Skeletal muscle satellite cell (primary cell): ENCODE data around the gene GIMAP5. TPM values are rescaled to one million over a fixed set of nuclear protein-coding genes. Genes with fewer than 3 reads are reported as not detected.

ENCODE experiments used
- H3K27me3 ChIP-seq: 2 replicates; pipeline ENCODE4 v1.7.0; 2013; ENCODE audit warnings: low read length; ENCODE audit not compliant: control insufficient read depth, insufficient read depth
- H3K36me3 ChIP-seq: 2 replicates; pipeline ENCODE4 v1.7.0; 2013; ENCODE audit warnings: mild to moderate bottlenecking, control low read depth, low read length; ENCODE audit not compliant: insufficient read depth
- H3K4me1 ChIP-seq: 2 replicates; pipeline ENCODE4 v1.7.0; 2013; ENCODE audit warnings: low read length; ENCODE audit not compliant: control insufficient read depth, insufficient read depth
- H3K4me2 ChIP-seq: 2 replicates; pipeline ENCODE4 v1.7.0; 2013; ENCODE audit warnings: mild to moderate bottlenecking, low read length
- H3K4me3 ChIP-seq: 2 replicates; pipeline ENCODE4 v1.7.0; 2013; ENCODE audit warnings: low read length
- H3K9ac ChIP-seq: 2 replicates; pipeline ENCODE4 v1.7.0; 2013; ENCODE audit warnings: mild to moderate bottlenecking, low read depth, low read length, moderate library complexity
- H3K9me3 ChIP-seq: replicated peaks from 2 replicates; pipeline ENCODE4 v1.7.0; 2013; ENCODE audit warnings: mild to moderate bottlenecking, control low read depth, low read length
- total RNA-seq: library from RNA; depleted of rRNA; stranded (reverse); fragments of >200 nt; gene quantifications from 2 replicates; pipeline ENCODE4 v1.2.3, GENCODE V29; 2012; rRNA removed

GIMAP5 gene
- not detected in 2 replicates for total RNA-seq

GRCh38 chr7:150737265-150738055 is at the start of gene GIMAP5:
Gene GIMAP5 (plus strand): TSS chr7:150737418. CDS start chr7:150740885, 3,467 bp downstream.
- H3K4me3 ChIP-seq = no peak within 1 kb of the TSS
- no peaks in the 10 kb centered on the region for H3K4me1 ChIP-seq
- H3K9ac ChIP-seq = no peak within 1 kb of the TSS

GRCh38 chr7:150688630-150689029 is 48.6 kb upstream of the GIMAP5 start:
- H3K36me3 ChIP-seq = no peaks in the 10 kb centered on the region
- H3K4me3 ChIP-seq = no peak overlapping the region

More at GRCh38 chr7:150737265-150738055, at the start of gene GIMAP5:
- H3K27me3 ChIP-seq = no peaks in the 10 kb centered on the region
- H3K9me3 ChIP-seq = no peaks in the 10 kb centered on the region
- no peak within 1 kb of the TSS for H3K4me2 ChIP-seq
- H3K36me3 ChIP-seq = no peaks in the 10 kb centered on the region

DNA sequence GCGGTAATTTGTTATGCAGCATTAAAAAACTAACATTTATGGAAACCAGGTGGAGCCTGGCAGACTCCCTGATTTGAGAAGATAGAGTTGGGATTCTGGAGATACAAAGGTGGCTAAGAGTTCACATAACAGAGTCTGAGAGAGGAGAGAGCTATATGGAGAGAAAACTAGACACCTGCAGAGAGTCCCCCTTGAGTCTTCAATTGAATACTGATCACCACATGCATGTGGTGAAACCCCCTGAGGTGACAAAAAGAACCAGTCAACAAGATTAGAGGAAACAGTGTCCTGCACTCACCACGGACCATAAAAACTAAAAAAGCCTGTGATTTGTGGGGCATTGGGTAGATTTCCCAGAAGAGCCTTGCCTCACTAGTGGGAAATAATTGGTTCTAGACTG is 41.6 kb upstream of the GIMAP5 start:
- H3K36me3 ChIP-seq = no peaks in the 10 kb centered on the region
- no peak overlapping the region for H3K4me2 ChIP-seq
- no peak overlapping the region for H3K4me3 ChIP-seq
- H3K9me3 ChIP-seq = peaks cover 2% of the 10 kb centered on the region
- H3K9ac ChIP-seq = no peak overlapping the region
- H3K4me1 ChIP-seq = no peaks in the 10 kb centered on the region
- H3K27me3 ChIP-seq = no peaks in the 10 kb centered on the region

More at GRCh38 chr7:150688630-150689029, 48.6 kb upstream of the GIMAP5 start:
- Histone ChIP-seq H3K27me3 (no peaks in the 10 kb centered on the region), H3K4me2 (no peak overlapping the region), H3K9ac (no peak overlapping the region), H3K4me1 (no peaks in the 10 kb centered on the region), H3K9me3 (peaks cover 5% of the 10 kb centered on the region)

- no peaks in the 10 kb centered on the region for H3K9me3 ChIP-seq
These were observed 34.0 kb upstream of the GIMAP5 start for GRCh38 chr7:150703209-150703608.

GRCh38 chr7:150715293-150715692 is 21.9 kb upstream of the GIMAP5 start:
- no peak overlapping the region for H3K4me2 ChIP-seq
- H3K4me1 ChIP-seq = no peaks in the 10 kb centered on the region
- no peaks in the 10 kb centered on the region for H3K27me3 ChIP-seq
- H3K36me3 ChIP-seq = no peaks in the 10 kb centered on the region
- H3K4me3 ChIP-seq = no peak overlapping the region
- H3K9ac ChIP-seq = no peak overlapping the region
- H3K9me3 ChIP-seq = no peaks in the 10 kb centered on the region

More at GRCh38 chr7:150703209-150703608, 34.0 kb upstream of the GIMAP5 start:
- Histone ChIP-seq H3K9ac (no peak overlapping the region), H3K4me1 (no peaks in the 10 kb centered on the region), H3K4me2 (no peak overlapping the region), H3K27me3 (no peaks in the 10 kb centered on the region), H3K4me3 (no peak overlapping the region), H3K36me3 (no peaks in the 10 kb centered on the region)

- no peaks in the 10 kb centered on the region for H3K36me3 ChIP-seq
- H3K4me3 ChIP-seq = no peak overlapping the region
- no peaks in the 10 kb centered on the region for H3K4me1 ChIP-seq
- H3K27me3 ChIP-seq = no peaks in the 10 kb centered on the region
- no peak overlapping the region for H3K4me2 ChIP-seq
- no peak overlapping the region for H3K9ac ChIP-seq
- no peaks in the 10 kb centered on the region for H3K9me3 ChIP-seq
These were observed 21.5 kb upstream of the GIMAP5 start for GRCh38 chr7:150715738-150716137.

GRCh38 chr7:150716368-150716767 is 20.9 kb upstream of the GIMAP5 start, which contains the start of gene GIMAP1:
Gene GIMAP1 (plus strand): TSS chr7:150716613. CDS start chr7:150719048, 2,435 bp downstream.
- H3K4me2 ChIP-seq = no peak within 1 kb of the TSS
- H3K9ac ChIP-seq = no peak within 1 kb of the TSS
- no peak within 1 kb of the TSS for H3K4me3 ChIP-seq
- H3K4me1 ChIP-seq = no peaks in the 10 kb centered on the region
- no peaks in the 10 kb centered on the region for H3K36me3 ChIP-seq
- H3K27me3 ChIP-seq = no peaks in the 10 kb centered on the region
- H3K9me3 ChIP-seq = no peaks in the 10 kb centered on the region

- Histone ChIP-seq H3K4me2 (no peak overlapping the region), H3K36me3 (no peaks in the 10 kb centered on the region), H3K4me3 (no peak overlapping the region), H3K9me3 (no peaks in the 10 kb centered on the region), H3K4me1 (no peaks in the 10 kb centered on the region), H3K9ac (no peak overlapping the region), H3K27me3 (no peaks in the 10 kb centered on the region)
These were observed 20.3 kb upstream of the GIMAP5 start for GRCh38 chr7:150716939-150717338.

DNA sequence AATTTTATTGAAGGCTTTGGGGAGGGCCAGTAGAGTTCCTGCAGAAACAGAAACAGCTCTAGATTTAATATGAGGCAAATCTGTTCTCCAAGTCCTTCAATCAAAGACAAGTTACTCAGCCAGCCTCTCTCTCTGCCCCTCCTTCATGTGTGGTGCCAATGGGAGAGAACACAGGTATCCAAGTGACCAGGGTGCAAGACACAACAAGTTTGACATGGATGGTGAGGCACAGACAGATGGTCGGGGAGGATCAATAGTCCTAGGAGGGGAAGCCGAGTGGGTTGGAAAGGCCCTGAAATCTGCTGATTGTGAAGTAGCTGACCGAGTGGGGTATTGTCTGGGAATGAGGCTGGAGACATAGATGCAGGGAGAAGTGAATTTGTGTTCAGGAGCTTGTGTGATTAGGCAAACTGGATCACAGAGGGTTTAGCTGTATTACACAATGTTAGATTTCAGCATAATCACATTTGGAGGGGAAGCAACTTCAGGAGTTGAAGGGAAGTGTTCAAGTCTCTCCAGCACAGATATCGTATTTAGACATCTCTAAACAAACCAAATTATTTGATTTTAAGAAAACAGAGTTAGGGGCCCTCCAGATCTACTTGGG is 19.3 kb upstream of the GIMAP5 start:
- Histone ChIP-seq H3K9ac (no peak overlapping the region), H3K4me3 (no peak overlapping the region), H3K4me1 (no peaks in the 10 kb centered on the region)

GRCh38 chr7:150719436-150719835 is 17.8 kb upstream of the GIMAP5 start:
- no peak overlapping the region for H3K4me3 ChIP-seq
- H3K4me2 ChIP-seq = no peak overlapping the region
- no peaks in the 10 kb centered on the region for H3K36me3 ChIP-seq
- no peaks in the 10 kb centered on the region for H3K4me1 ChIP-seq
- H3K27me3 ChIP-seq = no peaks in the 10 kb centered on the region
- H3K9me3 ChIP-seq = no peaks in the 10 kb centered on the region
- no peak overlapping the region for H3K9ac ChIP-seq

More for the DNA sequence above, 19.3 kb upstream of the GIMAP5 start:
- H3K27me3 ChIP-seq = no peaks in the 10 kb centered on the region
- no peaks in the 10 kb centered on the region for H3K9me3 ChIP-seq
- no peak overlapping the region for H3K4me2 ChIP-seq
- no peaks in the 10 kb centered on the region for H3K36me3 ChIP-seq

DNA sequence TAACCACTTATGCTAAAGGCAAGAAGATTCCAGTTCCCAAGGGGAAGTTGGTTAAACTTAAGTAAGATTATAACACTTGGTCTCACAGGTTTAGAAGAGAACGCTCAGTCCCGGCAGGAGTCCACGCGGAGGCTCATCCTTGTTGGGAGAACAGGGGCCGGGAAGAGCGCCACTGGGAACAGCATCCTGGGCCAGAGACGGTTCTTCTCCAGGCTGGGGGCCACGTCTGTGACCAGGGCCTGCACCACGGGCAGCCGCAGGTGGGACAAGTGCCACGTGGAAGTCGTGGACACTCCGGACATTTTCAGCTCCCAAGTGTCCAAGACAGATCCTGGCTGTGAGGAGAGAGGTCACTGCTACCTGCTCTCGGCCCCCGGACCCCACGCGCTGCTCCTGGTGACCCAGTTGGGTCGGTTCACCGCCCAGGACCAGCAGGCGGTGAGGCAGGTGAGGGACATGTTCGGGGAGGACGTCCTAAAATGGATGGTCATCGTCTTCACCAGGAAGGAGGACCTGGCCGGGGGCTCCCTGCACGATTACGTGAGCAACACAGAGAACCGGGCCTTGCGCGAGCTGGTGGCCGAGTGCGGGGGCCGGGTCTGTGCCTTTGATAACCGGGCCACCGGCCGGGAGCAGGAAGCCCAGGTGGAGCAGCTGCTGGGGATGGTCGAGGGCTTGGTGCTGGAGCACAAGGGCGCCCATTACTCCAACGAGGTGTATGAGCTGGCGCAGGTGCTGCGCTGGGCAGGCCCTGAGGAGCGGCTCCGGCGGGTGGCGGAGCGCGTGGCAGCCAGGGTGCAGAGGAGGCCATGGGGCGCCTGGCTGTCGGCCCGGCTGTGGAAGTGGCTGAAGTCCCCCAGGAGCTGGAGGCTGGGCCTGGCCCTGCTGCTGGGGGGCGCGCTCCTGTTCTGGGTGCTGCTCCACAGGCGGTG is 17.0 kb upstream of the GIMAP5 start:
- Histone ChIP-seq H3K27me3 (no peaks in the 10 kb centered on the region), H3K9ac (no peak overlapping the region), H3K4me2 (no peak overlapping the region), H3K9me3 (no peaks in the 10 kb centered on the region), H3K4me1 (no peaks in the 10 kb centered on the region), H3K4me3 (no peak overlapping the region), H3K36me3 (no peaks in the 10 kb centered on the region)
